ENCODE measurements around the gene RC3H2.
"Not testable (repeated sequence)": the region's sequence is repeated elsewhere in the genome, so short reads cannot be mapped to it uniquely, and the experiment has no call there.

The RC3H2 gene

DNA sequence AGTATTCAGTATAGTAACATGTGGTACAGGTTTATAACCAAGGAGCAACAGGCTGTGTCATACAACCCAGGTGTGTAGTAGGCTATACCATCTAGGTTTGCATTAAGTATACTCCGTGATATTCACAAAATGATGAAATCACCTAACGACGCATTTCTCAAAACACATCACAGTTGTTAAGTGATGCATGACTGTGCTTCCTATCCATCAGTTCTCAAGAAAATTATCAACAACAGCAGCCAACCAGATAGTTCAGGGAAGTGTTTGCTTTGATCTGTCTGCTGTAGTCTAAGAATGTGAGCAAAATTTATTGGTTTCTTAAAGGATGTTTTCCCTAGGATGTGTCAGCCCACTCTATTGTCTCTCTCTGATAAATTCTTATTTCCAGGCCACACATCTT is 18.8 kb upstream of the RC3H2 start:
- DNase-seq = no peak

DNA sequence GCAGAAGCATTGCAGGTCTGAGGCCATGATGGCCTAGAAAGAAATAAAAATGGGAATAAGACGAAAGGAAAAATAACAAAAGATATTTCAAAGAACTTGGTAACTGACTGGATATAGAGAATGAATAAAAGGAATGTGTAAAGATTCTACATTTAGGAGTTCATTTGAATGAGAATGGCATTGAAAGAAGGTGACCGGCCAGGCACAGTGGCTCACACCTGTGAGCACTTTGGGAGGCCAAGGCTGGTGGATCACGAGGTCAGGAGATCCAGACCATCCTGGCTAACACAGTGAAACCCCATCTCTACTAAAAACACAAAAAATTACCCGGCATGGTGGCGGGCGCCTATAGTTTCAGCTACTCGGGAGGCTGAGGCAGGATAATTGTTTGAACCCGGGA is 17.6 kb upstream of the RC3H2 start:
- no peak for DNase-seq

DNA sequence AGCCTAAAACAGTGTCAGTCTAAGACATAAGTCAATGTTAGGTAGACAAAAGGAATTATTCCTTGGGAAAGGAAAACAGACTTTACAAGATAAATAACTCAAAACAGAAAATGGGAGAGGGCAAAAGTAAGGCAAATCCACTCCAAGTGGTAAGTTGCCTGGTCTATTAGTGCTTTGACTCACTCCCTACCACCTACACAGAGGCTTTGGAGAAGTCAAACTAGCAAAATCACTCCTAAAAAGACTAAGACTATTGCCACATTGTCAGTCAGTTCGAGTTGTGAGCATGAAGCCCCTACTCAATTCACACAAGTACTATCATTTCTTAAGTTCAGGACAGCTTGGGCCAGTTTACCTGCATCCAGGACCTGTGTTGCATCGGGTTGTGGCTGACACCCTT is 13.2 kb upstream of the RC3H2 start:
- no peak for DNase-seq

DNA sequence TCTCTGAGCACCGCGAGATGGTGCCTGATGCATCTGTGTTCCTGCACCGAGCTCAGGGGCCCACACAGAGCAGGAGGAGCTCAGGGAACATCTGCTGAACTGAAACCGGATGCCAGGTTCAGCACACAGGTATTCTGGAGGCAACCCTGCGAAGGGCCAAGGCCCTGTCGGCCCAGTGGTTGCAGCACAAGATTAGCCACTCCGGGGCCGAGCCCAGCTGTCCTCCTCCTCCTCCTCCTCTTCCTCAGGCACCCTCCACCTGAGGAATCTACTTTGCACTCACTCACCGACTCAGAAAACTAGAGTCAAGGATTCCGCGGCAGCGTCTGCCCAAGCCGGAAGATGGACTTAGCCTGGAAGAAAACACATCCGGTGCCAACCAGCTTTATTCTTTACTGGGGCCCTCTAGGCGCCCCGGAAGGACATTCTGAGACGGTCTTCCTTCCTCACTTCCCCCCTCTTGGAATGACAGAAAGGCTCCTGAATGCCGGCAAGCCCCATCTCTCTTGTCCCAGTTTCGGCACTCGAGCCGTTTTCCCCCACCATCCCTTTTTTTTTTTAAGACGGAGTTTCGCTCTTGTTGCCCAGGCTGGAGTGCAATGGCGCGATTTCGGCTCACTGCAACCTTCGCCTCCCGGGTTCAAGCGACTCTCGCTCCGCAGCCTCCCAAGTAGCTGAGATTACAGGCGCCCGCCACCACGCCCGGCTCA is 8.0 kb upstream of the RC3H2 start, which contains the start of gene ZBTB6:
Gene ZBTB6, minus strand, starts transcription at position 360 of the 710 bp plus-strand sequence. CDS start 1,251 bp downstream, outside the sequence.
- DNase-seq = peak; percentile 78

DNA sequence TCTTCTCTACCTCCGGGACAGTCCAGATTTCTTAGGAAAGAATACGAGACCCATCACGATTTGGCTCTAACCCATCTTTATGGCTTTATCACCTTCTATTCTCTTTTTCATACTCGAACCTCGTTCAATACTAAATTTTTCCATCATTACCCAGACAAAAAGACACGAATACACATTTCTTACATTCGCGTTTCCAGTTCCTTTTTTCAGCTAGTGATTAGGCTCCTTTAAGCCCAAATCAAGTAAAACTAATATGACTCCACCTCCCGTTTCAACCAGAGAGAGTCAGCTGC is 7.5 kb upstream of the RC3H2 start:
- no peak for DNase-seq

DNA sequence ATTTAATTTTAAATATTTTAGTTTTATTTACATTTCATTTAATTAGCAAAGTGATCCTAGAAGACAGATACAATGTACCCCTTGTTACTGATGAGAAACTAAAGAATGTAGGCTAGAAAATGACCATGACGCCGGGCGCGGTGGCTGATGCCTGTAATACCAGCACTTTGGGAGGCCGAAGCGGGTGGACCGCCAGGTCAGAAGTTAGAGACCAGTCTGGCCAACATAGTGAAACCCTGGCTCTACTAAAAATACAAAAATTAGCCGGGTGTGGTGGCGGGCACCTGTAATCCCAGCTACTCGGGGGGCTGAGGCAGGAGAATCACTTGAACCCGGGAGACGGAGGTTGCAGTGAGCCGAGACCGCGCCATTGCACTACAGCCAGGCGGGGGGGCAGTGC is 963 bp upstream of the RC3H2 start:
- DNase-seq = not testable (repeated sequence)

DNA sequence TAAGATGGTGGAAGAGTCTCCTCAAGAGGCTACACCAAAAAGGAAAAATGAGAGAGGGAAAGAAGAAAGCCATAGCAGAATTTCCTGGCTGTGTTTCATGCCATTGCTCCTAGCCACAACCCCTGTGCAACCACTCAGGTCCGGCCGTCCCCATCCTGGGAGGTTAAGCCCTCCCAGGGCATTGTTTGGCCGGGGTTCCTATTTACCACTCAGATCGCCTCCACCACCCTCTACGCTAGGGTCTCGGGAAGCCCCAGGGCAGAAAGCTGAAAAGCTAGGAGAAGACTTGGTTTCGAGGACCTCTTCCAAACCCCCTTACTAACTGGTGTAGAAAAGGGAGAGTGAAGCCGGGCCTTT is 715 bp downstream of the RC3H2 start:
- no peak for DNase-seq

DNA sequence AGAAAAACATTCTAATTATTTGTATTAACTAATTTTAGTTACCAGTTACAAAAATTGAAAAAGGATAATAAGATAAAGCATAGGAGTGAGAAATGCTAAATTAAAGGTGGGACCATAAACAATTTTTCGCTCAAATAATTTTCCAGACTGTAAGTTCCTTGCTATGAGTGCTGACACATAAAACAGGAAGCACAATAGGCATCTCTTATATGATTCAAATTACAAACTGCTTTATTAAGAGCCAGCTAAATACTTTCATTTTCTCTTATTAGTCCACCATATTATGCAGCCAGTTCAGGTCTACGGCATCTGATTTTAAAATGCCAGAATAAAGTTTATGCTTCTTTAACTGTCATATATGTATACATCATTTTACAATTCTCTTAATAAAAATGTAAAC is 4.4 kb downstream of the RC3H2 start:
- no peak for DNase-seq

DNA sequence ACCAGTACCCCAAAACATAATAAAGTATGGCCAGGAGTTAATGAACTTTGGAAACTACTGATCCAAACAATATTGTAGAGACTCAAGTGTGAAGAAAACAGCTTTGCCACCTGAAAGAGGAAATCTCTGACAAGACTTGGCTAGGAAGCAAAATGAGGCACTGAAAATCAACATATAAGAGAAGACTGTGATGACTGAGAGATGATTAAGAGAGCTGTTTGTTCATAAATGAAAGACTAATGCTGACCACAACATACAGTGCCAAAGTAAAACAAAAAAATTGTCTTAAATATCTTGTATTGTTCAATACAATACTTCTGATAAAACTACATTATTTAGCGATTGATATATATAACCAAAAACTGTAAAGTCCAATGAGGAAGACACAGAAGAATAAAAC is 7.2 kb downstream of the RC3H2 start:
- DNase-seq = no peak

DNA sequence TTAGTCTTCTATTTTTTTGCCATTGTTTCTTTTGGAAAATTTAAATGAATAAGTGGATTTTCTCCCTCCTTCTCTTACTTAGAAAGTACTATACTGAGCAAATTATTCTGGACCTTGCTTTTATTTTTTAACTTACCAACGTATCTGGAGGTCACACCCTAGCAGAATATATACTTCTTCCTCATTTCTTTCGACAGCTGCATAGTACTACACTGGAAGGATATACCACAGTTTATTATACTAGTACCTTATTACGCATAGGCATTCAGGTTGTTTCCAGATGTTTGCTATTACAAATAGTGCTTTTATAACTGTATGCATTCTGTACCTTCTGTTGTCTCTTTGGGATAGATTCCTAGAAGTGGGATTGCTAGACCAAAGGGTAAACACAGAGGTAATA is 16.7 kb downstream of the RC3H2 start:
- DNase-seq = no peak

DNA sequence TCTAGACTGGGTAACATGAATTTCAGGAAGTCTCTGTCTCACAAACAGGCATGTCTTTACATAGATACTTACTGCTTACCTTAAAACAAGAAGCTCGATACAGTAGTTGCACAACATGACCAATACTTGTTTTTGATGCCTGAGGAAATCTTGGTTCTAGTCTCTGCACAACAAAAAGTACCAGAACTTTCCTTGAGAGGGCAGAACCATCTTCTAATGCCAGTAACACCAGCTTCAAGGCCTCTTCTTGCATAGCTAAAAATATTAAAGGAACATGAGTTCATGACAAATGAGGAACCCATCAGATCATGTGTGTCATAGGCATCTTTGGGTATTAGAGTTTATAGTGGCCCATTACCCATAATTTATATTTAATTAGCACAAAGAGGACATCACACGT is 22.0 kb downstream of the RC3H2 start:
- DNase-seq = no peak

DNA sequence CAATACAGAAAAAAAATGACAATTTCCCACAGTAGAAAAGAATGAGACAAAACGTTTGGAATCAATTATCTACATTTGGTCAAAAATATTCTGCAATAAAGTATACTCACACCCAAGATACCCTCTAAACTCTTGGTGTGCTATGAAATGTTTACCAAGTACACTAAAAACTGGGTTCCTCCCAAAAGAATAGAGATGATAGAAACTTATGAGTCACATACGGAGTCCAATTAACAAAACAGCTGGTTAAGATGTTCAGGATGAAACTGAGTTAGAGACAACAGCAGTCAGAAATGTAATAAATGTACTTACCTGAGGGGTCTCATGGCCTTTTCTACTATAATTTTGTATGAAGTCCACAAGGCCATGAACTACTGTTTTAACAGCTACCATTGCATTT is 25.7 kb downstream of the RC3H2 start:
- DNase-seq = no peak

DNA sequence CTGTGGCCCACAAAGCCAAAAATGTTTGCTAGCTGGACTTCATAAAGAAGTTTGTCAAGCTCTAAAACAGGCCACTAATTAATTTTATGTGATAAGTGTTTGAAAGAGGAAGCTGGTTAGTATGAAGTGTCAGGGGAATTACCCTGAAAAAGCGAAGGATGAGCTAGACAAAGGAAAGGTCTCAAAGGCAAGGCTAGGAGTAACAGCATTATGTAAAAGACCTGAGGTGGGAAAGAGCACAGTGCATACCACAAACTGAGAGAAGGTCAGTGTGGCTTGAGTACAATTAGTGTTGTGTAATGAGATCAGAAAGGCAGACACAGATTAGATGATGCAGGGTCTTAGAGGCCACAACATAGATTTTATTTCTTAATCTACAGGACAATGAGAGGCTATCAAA is 29.6 kb downstream of the RC3H2 start:
- DNase-seq = no peak

DNA sequence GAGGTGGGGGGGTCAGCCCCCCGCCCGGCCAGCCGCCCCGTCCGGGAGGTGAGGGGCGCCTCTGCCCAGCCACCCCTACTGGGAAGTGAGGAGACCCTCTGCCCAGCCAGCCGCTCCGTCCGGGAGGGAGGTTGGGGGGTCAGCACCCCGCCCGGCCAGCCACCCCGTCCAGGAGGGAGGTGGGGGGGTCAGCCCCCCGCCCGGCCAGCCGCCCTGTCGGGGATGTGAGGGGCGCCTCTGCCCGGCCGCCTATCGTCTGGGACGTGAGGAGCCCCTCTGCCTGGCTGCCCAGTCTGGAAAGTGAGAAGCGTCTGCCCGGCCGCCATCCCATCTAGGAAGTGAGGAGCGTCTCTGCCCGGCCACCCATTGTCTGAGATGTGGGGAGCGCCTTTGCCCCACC is 37.9 kb downstream of the RC3H2 start:
- not testable (repeated sequence) for DNase-seq

DNA sequence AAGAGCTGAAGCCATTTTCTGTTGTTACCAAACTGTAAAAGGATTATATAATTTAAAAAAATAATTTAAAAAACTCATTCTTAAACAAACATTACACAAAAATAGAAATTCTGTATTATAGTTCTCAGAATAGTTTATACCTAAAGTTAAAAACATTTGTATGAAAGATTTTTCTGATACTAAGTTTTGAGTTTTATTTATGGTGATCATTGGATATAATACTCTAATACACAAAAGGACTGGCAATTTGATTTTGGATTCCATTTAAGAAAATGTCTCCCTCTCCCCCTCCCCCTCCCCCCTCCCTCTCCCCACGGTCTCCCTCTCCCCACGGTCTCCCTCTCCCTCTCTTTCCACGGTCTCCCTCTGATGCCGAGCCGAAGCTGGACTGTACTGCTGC is 39.1 kb downstream of the RC3H2 start:
- no peak for DNase-seq

DNA sequence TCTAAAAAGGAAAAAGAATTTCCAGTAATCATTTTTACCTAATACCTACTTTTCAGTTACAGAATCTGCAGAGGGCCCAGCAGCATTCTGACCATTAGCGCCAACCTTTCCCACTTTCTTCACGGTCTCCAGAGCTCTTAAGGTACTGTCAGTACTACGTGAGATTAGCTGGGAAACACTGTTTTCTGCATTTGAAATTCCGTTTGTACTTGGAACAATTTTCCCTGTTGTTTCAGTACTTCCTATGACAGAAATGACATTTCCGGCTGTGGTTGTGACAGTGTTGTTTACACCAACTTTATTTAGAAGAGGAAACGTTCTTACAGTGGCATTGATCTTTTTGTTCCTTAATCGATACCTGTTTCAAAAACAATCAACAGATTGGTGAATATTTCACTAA is 39.9 kb downstream of the RC3H2 start:
- DNase-seq = no peak

DNA sequence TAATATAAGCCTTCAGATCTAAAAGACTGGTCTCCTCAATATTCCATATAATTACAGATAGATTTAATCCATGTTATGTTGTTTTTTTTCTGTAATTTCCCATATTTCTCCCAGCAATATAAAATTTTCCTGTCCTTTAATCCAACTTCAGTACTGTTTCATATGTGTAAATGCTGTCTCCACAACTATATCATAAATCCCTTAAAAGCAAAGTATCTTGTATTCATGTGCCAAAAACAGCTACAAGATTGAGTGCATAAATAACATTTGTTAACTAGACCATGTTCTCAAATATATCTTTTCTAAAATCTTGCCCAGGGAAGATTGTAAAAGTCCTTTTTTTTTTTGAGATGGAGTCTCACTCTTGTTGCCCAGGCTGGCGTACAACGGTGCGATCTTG is 41.8 kb downstream of the RC3H2 start:
- DNase-seq = no peak

DNA sequence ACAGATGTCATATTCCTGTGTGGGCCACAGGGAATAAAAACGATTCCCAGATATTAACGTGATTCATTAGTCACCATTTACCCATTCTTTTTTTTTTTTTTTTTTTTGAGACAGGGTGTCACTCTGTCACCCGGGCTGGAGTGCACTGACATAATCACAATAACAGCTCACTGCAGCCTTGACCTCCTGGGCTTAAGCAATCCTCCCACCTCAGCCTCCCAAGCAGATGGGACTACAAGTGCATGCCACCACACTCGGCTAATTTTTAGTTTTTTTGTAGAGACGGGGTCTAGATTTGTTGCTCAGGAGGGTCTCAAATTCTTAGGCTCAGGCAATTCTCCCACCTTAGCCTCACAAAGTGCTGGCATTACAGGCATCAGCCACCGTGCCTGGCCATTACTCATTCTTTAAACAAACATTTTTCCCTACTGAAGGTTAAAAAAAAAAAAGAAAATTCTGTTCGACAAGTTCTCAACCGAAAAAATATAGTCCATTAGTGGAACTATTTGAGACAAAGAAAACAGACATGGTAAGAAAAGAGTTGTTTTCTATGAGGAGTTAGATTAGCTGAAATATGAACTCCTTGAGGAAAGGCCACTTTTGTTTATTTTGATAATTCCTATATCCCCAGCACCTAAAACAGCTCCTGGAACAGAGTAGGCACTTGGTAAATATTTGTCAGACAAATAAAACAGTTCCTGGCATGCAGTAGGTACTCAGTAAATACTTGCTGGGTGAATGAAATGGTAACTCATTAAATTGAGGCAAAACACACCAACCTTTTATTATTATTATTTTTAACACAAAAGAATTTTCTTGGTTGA is 44.6 kb downstream of the RC3H2 start:
- no peak for DNase-seq

DNA sequence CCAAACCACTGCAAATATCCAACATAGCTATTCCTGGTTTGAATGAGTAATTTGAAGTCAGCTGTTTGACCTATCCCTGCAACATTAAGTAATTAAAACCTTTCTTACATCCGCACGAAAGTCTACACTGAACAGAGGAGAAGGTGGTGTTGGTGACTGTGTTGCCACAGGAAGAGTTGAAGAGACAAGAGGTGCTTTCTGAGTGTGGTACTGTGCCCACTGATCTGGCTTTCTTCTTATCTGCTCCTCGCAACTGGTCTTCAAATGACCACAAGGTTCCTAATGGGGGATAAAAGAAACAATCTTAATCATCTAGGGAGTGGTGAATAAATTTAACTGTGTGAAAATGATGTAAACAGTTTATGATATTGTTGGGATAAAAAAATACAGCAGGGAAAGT is 47.3 kb downstream of the RC3H2 start:
- DNase-seq = no peak

DNA sequence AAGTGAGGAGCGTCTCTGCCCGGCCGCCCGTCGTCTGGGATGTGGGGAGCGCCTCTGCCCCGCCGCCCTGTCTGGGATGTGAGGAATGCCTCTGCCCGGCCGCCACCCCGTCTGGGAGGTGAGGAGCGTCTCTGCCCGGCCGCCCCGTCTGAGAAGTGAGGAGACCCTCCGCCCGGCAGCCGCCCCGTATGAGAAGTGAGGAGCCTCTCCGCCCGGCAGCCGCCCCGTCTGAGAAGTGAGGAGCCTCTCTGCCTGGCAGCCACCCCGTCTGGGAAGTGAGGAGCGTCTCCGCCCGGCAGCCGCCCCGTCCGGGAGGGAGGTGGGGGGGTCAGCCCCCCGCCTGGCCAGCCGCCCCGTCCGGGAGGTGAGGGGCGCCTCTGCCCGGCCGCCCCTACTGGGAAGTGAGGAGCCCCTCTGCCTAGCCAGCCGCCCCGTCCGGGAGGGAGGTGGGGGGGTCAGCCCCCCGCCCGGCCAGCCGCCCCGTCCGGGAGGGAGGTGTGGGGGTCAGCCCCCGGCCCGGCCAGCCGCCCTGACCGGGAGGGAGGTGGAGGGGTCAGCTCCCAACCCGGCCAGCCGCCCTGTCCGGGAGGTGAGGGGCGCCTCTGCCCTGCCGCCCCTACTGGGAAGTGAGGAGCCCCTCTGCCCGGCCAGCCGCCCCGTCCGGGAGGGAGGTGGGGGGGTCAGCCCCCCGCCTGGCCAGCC is 52.9 kb downstream of the RC3H2 start:
- not testable (repeated sequence) for DNase-seq

DNA sequence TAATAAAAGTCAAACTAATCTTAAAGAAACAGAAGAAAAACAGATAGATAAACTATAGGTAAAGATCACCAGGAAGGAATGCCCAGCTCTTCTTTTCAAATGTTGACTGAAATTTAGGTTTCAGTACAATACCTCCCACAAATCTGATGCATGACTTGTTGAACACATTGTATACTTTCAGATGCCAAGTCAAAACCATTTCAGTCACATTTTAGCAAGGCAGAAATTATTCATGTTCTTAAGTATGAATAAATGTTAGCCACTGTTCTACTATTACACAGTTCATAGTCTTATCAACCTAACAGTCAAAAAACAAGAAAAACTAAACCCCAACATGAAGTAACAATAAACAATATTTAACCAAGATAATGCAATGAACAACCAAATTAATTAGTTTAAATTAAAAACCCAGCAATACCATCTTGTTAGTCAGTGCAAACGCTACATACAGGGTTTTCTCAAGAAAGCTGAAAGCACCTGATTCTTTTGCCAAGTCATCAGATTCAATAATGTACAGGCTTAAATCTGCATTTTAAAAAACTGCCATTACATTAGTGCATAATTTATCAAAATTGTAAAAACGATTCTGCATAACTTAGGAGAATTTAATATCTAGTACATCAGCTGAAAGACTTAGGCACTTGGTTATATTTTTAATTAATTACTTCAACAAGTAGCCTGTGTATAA is 56.8 kb downstream of the RC3H2 start:
- DNase-seq = no peak

DNA sequence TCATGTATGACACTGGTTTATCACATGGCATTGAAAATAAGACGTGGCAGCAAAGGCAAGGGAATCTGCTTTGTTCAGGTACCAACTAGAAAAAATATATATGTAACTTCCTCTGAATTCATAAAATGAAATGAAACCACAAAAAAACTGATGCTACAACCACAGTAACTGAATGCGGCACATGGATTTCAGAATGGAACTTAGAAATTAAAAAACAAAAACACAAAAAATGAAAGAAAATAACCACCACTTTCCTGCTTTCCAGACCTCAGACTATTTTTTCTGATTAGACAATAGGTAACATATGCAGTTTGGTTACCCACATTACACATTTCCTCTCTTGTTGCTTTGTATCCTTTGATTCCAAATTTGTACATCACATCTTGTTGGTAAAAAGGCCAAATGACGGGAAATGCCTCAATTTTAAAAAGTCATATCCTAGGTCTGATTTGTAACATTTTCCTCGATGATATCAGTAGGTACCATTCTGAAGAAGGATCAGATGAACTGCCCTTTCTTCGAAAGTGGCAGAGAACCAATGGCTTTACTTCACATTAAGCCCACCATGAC is 58.7 kb downstream of the RC3H2 start:
- DNase-seq = no peak

DNA sequence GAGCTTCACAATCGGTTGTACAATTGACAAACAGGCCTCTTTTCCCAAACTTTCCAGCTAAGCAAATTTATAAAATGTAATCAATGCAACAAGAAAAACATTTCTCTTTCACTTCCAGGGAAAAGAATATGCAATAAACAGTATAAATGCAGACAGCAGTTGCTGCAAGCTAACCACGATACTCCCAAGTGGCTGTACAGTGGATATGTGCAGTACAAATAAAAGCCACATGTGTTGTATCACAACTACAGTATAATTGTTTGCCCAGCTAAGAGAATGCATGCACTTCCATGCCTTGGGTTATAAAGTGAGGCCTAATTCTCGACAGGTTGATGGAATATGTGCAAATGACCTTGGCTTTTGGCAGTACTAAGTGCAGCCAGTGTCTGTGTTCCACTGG is 60.0 kb downstream of the RC3H2 start:
- DNase-seq = no peak
